Measurements from ENCODE around the gene PSMB3.

Gene PSMB3

GRCh38 chr17:38733982-38734973 lies 18.3 kb upstream of the PSMB3 start:
- DNase-seq (ENCODE audit: low read depth): no peak

GRCh38 chr17:38735161-38735997 lies 17.2 kb upstream of the PSMB3 start:
- DNase-seq (ENCODE audit: low read depth): no peak

DNA sequence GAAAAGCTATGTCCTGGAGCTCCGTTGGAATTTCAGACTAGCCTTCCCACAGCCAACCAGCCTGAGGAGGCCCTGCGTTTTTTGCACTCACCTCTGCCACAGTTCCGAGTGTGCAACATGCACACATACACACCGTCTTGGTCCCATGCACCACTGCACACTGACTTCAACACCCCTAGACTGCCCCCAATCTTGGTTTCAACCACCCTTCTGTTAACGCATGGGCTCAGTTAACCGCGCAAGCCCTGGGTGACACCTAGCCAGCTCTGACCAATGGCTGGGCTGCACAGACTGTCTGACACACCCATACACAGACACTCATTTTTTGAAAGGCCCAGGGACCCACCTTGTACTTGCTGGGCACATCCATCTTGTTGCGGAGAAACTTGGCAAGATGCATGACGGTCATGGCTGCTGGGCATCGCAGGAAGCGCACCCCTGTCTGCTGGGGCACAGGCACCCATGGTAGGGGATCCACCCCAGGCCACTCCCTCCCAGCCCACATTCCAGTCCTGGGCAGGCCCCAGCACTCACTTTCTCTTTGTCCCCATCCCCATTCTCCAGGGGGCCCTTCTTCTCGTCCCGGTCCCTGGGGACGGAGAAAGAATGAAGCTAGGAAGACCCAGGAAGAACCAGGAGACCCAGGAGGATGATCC lies 14.4 kb upstream of the PSMB3 start:
- DNase-seq (ENCODE audit: low read depth): no peak

- DNase-seq (ENCODE audit: low read depth): no peak
Observed at GRCh38 chr17:38738686-38739085, 13.9 kb upstream of the PSMB3 start.

- no peak for DNase-seq (ENCODE audit: low read depth)
Observed at GRCh38 chr17:38739305-38739704, 13.2 kb upstream of the PSMB3 start.

- no peak for DNase-seq (ENCODE audit: low read depth)
Observed at GRCh38 chr17:38740044-38740443, 12.5 kb upstream of the PSMB3 start.

DNA sequence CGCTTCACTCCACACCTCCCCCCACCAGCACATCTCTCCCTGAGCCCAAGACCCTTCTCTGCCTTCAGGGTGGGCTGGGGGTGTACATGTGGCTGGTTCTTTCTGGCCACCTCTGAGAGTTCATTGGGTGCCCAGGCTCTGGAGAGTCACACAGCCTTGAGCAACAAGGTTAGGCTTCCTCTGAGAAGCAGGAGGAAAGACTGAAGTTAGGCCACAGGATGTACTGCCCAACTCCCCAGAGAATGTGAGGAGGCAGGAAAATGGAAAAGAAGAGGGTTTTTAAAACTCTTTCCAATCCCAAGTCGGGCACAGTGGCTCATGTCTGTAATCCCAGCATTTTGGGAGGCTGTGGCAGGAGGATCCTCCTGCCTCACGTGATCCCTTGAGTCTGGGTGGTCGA lies 11.7 kb upstream of the PSMB3 start:
- no peak for DNase-seq (ENCODE audit: low read depth)

DNA sequence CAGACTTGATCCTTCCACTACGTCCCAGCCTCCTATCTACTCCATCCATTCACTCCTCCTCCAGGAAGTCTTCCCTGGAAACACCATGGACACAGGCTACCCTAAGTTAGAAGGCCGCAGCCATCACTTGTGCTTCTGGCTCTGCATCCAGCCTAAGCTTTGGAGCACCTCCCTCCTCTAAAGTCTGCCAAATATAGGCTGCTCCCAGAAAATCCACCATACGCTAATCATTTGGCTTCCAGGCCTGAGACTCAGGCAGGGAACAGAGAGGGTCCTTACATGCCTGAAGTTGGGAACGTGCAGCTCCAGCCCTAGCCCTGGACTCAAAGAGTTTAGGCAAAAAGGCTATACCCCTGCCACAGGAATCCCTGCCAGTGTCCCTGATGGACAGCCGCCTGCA lies 11.1 kb upstream of the PSMB3 start:
- no peak for DNase-seq (ENCODE audit: low read depth)

- no peak for DNase-seq (ENCODE audit: low read depth)
Observed at GRCh38 chr17:38741921-38742410, 10.6 kb upstream of the PSMB3 start.

GRCh38 chr17:38742411-38743308 lies 9.9 kb upstream of the PSMB3 start:
- peak; percentile 91 for DNase-seq (ENCODE audit: low read depth)

DNA sequence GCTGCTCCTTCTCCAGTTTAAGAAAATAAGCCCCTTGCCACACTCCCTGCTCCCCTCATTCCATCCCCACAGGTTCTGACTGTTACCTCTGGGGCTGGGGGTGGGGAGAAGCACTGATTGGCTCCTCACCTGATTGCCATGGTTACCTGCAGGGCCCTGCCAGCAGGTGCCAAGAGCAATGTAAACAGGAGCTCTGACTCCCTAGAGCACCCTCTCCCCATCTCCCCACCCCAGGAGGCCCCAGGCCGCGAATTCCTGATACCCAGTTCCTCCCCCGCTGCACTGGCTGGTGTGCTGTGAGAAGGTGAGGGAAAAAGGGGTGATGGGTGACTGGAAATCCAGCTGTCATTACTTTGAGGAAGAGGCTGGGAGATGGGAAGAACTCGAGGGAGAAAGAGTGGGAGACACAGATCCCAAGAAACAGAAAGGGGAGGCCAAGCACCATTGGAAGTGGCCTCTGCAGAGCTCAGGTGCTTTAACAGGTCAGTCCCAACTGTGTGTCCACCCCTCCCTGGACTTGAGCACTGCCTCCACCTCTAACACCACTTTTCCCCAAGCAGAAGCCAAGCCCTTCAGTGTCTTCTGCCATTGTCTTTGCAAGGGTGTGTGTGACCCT lies 8.9 kb upstream of the PSMB3 start:
- DNase-seq (ENCODE audit: low read depth): no peak

GRCh38 chr17:38745545-38745944 lies 7.0 kb upstream of the PSMB3 start:
- no peak for DNase-seq (ENCODE audit: low read depth)

- no peak for DNase-seq (ENCODE audit: low read depth)
Observed at GRCh38 chr17:38746004-38746848, 6.3 kb upstream of the PSMB3 start.

DNA sequence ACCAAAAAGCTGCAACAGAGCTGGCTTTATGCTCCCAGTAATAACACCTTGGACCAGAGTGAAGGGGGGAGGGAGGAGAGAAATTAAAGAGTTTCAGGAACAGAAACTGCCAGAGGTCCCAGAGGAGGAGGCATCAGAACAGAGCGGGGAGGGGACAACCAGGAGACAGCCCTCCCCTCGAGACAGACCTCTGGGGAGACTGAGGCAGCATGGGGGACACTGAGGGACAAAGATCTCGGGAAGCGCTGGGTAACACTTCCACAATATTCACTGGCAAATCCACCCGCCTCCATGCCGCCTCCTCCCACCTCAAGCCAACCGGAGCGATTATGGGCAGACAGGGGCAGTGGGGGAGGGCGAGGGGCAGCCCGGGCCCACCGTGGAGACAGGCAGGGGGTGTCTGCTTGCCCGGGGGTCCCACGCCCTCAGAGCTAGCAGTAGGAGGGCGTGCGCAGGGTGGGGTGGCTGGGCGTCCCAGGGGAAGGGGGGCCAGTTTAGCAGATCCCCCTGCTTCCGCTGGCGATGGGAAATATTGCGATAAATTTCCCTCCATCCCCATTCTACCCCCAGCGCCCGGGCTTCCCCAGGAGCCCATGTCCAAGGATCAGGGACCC lies 5.6 kb upstream of the PSMB3 start:
- DNase-seq (ENCODE audit: low read depth): no peak

DNA sequence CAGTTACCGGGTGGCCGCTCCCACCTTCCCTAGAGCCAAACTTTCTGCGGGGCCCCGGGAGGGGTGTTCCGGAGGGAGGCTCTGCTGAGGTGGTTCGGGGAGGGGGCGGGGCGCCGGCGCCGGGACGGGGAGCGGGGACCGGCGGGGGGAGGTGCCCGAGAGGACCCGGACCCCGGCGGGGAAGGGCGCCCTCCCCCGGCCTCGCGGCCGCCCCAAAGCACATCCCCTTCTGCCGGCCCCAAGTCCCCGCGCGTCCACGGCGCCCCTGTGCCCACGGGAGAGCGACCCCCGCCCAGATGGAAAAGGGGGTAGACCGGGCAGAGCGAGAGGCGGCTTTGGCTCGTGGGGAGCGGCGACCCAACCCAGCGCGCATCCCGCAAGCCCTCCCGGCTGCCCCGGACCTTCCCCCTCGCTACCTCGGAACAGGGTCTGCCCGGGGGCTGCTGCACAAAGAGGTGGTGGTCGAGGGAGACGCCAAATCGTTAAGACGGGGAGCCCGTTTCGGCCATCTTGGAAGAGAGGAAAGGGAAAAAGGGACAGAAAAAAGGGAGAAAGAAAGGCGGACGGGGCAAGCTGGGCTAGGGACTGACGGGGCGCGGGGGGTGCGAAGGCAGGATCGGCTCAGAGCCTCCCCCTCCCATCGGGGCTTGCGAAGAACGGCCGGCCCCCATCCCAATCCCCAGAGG lies 4.9 kb upstream of the PSMB3 start:
- no peak for DNase-seq (ENCODE audit: low read depth)

DNA sequence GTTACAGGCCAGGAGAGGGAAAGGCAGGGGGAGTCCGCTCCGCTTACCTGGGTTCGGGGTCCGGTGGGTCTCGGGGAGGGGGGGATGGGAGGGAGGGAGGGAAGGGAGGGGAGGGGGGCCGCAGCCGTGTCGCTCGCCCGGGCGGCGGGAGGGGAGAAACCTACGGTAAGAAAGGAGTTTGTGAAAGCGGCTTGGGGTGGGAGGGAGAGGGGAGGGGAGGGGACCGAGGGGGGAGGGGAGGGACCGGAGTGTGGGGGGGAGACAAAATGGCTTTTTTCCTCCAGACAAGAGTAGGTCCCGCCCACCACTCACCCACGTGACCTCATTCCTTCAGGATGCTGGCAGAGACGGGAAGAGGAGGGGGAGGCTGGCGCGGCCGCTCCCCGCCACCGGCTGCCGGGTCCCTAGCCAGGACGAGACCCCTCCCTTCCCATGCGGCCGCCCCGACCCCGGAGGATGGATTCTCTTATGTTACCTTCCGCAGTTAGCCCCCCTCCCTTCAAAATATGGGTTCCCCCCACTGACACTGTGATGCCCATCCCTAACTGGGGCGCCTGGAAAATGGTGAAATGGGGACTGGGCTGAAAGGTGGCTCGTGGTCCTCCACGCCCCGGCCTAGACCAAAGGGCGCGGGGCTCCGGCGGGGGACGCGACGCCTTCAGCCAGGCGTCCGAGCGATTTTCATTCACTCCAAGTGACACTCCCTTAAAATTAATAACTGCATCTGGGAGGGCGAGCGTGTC lies 4.2 kb upstream of the PSMB3 start, which contains the start of gene PCGF2:
TSS of gene PCGF2 (minus strand) at position 188 of the 743 bp plus-strand sequence. CDS start 7,934 bp downstream, outside the sequence.
- DNase-seq (ENCODE audit: low read depth): peak; percentile 83

DNA sequence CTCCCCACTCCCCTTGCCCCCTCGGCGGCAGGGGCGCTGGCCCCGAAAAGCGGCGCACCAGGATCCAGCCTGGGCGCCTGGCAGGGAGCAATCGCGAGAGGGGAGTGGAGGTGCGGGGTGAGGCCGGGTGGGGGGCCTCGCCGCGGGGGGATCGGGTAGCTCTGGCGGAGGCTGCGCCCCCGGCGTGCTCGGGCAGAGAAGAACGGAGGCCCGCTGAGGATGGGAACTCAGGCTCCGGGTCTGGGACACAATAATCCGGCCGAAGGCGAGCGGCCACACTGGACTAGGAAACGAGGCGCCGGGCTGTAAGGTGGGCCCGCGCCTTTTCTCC lies 3.7 kb upstream of the PSMB3 start:
- DNase-seq (ENCODE audit: low read depth): no peak

Measured in fibroblast of the conjunctiva (primary cell).